Fibroblast of peridontal ligament (primary cell): ENCODE results near the gene TRERF1.

Experiments
- DNase-seq: peaks from one replicate; pipeline ENCODE4 v3.0.0-alpha.2; 2010; ENCODE audit errors: extremely low read depth

TRERF1 gene

DNA sequence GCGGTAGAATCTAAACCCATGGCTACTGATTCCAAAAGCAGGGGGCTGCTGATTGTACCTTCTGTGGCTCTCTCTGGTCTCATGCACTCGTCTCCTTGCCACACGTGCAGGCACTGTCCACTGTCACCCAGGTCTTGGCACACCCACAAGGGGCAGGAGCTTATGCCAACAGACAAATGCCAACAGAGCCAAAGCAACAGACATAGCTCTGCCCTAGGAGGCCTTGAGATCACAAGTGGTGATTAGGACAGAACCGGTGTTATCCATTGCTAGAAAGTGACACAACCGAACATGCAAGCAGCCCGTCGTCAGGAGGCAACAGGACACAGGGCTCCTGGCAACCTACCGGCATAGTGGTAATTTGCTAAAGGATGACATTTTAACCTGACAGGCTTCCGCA, 197.2 kb downstream of the TRERF1 start:
- DNase-seq: no peak

- DNase-seq: peak; percentile 87
These were observed 199.7 kb downstream of the TRERF1 start for GRCh38 chr6:42251911-42252637.

- DNase-seq: peak; percentile 83
These were observed 200.2 kb downstream of the TRERF1 start for GRCh38 chr6:42251500-42251899.

- no peak for DNase-seq
These were observed 201.3 kb downstream of the TRERF1 start for GRCh38 chr6:42250274-42250931.

DNA sequence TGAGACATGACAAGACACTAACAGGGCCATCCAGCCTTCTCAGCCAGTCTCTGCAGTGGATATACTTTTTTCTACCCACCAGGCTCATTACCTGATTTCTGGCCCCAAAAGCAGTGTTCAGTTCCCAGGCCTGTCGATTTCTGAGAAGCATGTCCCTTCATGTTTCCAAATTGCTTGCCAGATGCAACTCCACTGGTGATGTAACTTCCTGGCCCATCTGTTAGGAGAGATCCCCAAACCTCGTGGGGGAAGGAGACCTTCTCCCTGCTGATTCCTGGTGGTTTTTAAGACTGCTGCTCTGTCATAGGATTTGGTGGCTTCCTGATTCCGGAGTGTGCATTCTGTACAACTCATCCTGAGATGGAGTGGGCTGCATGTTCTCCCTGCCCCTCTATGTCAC, 202.4 kb downstream of the TRERF1 start:
- DNase-seq: peak; percentile 30

DNA sequence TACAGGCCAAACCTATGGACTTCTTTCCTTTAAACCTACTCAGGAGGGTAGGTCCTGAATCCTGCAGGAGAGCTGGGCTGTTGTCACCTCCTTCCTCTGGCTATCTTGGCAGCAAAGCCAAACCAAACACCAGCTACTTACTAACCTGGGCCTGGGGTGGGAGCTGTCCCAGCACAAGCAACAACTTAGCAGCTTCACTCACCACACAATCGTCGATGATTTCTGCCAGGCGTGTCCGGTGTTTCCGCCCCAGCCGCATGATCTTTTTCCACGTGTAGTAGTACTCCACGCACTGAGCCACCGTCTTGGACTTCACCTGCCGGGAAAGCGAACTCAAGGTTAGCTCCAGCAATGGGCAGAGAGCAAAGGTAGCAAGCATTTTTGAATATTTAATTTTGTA, 208.7 kb downstream of the TRERF1 start:
- DNase-seq: no peak

GRCh38 chr6:42241915-42242314, 209.8 kb downstream of the TRERF1 start:
- DNase-seq: no peak

DNA sequence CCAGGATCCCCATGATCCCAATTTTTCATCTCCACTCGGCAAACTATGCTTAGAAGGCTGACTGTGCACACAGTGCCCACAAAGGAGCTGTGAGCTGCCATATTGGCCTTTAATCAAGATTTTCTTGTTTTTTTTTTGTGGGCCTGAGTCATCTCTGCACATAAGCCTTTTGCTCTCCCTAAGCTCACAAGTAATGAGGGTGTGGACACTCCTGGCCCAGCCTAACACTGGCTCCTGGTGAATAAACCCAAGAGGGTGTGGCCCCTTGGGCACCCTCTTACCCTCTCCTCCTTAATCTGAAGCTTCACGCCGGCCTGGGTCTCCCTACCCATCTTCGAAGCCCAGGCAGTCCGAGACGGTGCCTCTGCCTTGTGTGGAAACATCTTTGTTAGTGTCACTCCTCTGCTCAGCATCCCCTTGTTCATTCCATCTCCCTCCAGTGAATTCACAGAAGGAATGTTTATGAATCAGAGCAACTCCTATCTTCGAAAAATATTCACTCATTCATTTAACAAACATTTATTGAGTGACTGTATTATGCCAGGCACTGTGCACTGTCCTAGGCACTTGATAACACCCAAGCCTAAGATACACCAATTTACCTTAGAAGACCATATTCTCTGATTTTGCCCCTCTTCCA, 211.9 kb downstream of the TRERF1 start:
- peak; percentile 58 for DNase-seq

DNA sequence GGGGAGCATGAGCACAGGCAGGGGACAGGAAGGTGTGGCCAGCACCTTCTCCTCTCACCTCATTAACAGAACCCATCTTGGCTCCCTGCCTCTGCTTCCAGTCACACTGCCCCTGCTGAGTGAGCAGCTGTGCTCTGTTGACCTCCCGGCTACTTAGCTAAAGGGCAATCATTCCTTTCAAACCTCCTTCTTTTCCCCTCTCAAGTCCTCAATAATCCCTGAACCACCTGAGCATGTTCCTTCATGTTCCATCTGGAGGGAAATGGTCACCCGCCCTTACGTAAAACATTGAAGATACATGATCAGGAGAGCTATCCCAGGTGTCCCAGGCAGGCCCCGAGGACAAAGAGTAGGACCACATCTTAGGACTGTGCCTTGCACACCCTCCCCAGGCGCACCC, 212.4 kb downstream of the TRERF1 start:
- no peak for DNase-seq

DNA sequence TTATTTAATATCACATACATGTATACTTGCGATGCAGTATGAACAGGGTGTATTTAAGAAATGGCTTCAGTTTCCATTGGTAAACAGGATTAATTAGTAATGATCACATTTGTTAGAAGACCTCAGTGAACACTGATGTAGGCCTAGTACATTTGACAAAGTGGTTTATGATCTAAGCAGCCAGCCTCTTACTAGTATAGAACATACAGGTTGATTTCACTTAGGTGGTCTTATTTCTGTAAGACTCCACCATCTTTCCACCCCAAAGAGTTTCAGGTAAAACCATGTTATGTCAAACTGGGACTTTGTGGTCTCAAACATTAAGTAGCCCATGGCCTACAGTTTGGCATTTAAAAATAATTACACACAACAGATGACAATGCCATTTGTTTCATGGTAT, 213.9 kb downstream of the TRERF1 start:
- DNase-seq: no peak

DNA sequence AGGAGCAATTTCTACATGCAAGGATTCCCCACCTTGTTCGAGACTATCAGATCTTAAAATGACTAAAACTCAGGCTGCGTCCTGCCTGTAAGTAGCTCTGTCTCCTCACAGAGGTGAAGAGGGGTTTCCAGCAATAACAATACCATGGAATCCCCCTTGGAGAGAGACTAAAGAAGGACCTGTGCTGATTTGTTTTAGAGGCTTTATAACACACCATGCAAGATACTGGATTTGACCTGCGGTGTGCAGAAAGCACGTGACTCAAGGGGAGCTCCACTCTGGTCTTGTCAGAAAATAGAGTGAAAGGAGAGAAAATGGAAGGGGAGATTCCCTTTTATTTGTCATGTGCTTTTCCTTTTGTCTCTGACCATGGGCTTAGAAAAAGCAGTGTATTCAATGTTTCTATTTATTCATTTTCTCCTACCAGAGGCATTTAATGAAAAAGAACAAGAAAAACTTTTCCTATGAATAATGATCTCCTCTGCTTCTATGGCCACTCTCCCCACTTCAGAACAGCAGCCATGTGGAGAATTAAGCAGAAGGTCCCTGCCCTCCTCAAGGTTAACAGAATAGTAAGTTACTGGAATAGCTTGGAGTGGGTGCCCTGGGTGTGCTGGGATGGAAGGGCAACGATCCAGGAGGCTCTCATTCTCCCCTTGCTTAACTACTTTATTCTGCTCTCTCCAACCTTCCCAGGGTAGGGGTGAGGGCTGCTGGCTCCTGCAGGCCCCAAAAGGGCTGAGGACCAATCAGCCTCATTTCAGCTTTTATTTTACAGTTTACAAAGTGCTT, 214.8 kb downstream of the TRERF1 start:
- no peak for DNase-seq

DNA sequence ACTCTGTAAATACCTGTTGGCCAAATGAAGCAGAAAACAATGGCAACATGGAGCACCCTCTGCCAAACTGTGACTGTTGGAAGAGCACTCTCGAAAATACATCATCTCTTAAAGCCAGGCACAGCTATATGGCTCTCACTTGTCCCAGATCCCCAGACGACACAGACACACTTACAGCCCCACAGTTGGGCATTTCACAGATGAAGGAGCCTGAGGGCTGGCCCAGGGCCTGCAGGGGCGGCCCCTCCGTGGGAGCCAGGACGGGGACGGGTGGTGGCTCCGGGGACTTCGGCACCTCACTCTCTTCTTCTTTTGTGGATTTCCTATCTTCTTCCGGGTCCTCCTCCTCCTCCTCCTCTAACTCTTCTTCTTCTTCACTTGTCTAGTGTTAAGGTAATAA, 215.7 kb downstream of the TRERF1 start:
- no peak for DNase-seq

GRCh38 chr6:42232035-42232434, 219.7 kb downstream of the TRERF1 start:
- no peak for DNase-seq

- no peak for DNase-seq
These were observed 221.1 kb downstream of the TRERF1 start for GRCh38 chr6:42230345-42231321.

DNA sequence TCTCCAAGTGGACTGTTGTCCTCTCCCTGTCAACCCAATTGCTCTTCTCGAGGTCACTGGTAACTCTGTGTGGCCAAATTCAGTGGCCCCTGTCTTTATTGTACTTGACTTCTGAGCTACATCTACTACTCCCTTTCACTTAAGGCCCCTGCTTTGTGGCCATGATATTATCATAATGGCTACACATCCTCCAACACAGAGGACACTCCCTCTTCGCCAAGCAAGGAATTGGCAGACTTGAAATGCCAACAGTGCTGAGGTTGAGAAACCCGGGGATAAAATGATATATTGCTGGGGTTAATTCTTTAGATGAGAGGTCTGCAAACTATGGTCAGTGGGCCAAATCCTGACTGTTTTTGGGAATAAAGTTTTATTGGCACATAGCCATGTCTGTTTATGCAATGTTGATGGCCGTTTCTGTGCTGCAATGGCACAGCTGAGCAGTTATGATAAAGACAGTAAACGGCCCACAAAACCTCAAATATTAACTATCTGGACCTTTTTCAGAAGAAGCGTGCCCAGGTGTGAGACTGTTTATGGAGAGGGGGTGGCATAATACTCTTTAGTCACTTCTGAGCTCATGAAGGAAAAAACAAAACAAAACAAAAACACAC, 222.1 kb downstream of the TRERF1 start:
- no peak for DNase-seq

GRCh38 chr6:42228305-42228704, 223.4 kb downstream of the TRERF1 start:
- no peak for DNase-seq

GRCh38 chr6:42227173-42227850, 224.4 kb downstream of the TRERF1 start:
- DNase-seq: no peak

- no peak for DNase-seq
These were observed 225.0 kb downstream of the TRERF1 start for GRCh38 chr6:42226645-42227143.

- DNase-seq: peak; percentile 59
These were observed 225.5 kb downstream of the TRERF1 start for GRCh38 chr6:42226161-42226611.

- DNase-seq: no peak
These were observed 226.3 kb downstream of the TRERF1 start for GRCh38 chr6:42225419-42225818.
